Duodenal mucosa (tissue), 2 donors: Measurements from ENCODE around the gene EPB41L4A.

Source experiments
- H3K27ac ChIP-seq: one replicate; pipeline ENCODE4 v1.7.0; 2013; ENCODE audit warnings: low read depth, low read length
- H3K27me3 ChIP-seq, 2 donors: one replicate each; pipeline ENCODE4 v1.7.0; 2013; ENCODE audit warnings: low read length in 2 of 2, control low read depth in 1 of 2; ENCODE audit not compliant: insufficient read depth in 2 of 2, control insufficient read depth in 1 of 2
- H3K36me3 ChIP-seq, 2 donors: one replicate each; pipeline ENCODE4 v1.7.0; 2013; ENCODE audit warnings: low read length in 2 of 2, control low read depth in 1 of 2; ENCODE audit not compliant: insufficient read depth in 2 of 2, control insufficient read depth in 1 of 2
- H3K4me1 ChIP-seq, 2 donors: one replicate each; pipeline ENCODE4 v1.7.0; 2013; ENCODE audit warnings: low read length in 2 of 2, control low read depth in 1 of 2; ENCODE audit not compliant: insufficient read depth in 2 of 2, control insufficient read depth in 1 of 2
- H3K4me3 ChIP-seq, 2 donors: one replicate each; pipeline ENCODE4 v1.7.0; 2013; ENCODE audit warnings: low read length in 2 of 2, low read depth in 1 of 2
- H3K9ac ChIP-seq, 2 donors: one replicate each; pipeline ENCODE4 v1.7.0; 2013; ENCODE audit warnings: low read length in 2 of 2, low read depth in 1 of 2
- H3K9me3 ChIP-seq, 2 donors: one replicate each; pipeline ENCODE4 v1.7.0; 2013; ENCODE audit warnings: low read length in 2 of 2, control low read depth in 1 of 2; ENCODE audit not compliant: control insufficient read depth in 1 of 2

The EPB41L4A gene

GRCh38 chr5:112342389-112342788 is 76.7 kb downstream of the EPB41L4A start:
- H3K36me3 ChIP-seq: no peaks in the 10 kb centered on the region
- no peak overlapping the region for H3K4me3 ChIP-seq
- H3K4me1 ChIP-seq: peaks cover 0 to 6% of the 10 kb centered on the region in 2 donors
- no peak overlapping the region for H3K9ac ChIP-seq
- no peaks in the 10 kb centered on the region for H3K27me3 ChIP-seq
- no peaks in the 10 kb centered on the region for H3K9me3 ChIP-seq
- no peak overlapping the region for H3K27ac ChIP-seq

GRCh38 chr5:112339761-112340160 is 79.3 kb downstream of the EPB41L4A start:
- Histone ChIP-seq H3K9me3 (no peaks in the 10 kb centered on the region), H3K27ac (no peak overlapping the region), H3K4me1 (no peaks in the 10 kb centered on the region), H3K27me3 (no peaks in the 10 kb centered on the region), H3K9ac (no peak overlapping the region), H3K4me3 (no peak overlapping the region), H3K36me3 (no peaks in the 10 kb centered on the region)

- Histone ChIP-seq H3K9ac (no peak overlapping the region), H3K27ac (no peak overlapping the region), H3K9me3 (no peaks in the 10 kb centered on the region), H3K4me1 (no peaks in the 10 kb centered on the region), H3K4me3 (no peak overlapping the region), H3K27me3 (no peaks in the 10 kb centered on the region), H3K36me3 (no peaks in the 10 kb centered on the region)
Measured at GRCh38 chr5:112338681-112339337, 80.3 kb downstream of the EPB41L4A start.

- no peaks in the 10 kb centered on the region for H3K4me1 ChIP-seq
- H3K4me3 ChIP-seq: no peak overlapping the region
- no peaks in the 10 kb centered on the region for H3K9me3 ChIP-seq
- H3K9ac ChIP-seq: no peak overlapping the region
- H3K27me3 ChIP-seq: no peaks in the 10 kb centered on the region
- no peaks in the 10 kb centered on the region for H3K36me3 ChIP-seq
- no peak overlapping the region for H3K27ac ChIP-seq
Measured at GRCh38 chr5:112333331-112333781, 85.7 kb downstream of the EPB41L4A start.

- no peaks in the 10 kb centered on the region for H3K36me3 ChIP-seq
- no peaks in the 10 kb centered on the region for H3K27me3 ChIP-seq
- no peak overlapping the region for H3K27ac ChIP-seq
- H3K4me3 ChIP-seq: no peak overlapping the region
- H3K9me3 ChIP-seq: no peaks in the 10 kb centered on the region
- H3K4me1 ChIP-seq: no peaks in the 10 kb centered on the region
- no peak overlapping the region for H3K9ac ChIP-seq
Measured at GRCh38 chr5:112331892-112332291, 87.2 kb downstream of the EPB41L4A start.

GRCh38 chr5:112329419-112330090 is 89.5 kb downstream of the EPB41L4A start:
- Histone ChIP-seq H3K4me3 (no peak overlapping the region), H3K9me3 (no peaks in the 10 kb centered on the region), H3K4me1 (no peaks in the 10 kb centered on the region), H3K9ac (no peak overlapping the region), H3K27me3 (no peaks in the 10 kb centered on the region), H3K36me3 (no peaks in the 10 kb centered on the region), H3K27ac (no peak overlapping the region)

- no peaks in the 10 kb centered on the region for H3K36me3 ChIP-seq
- no peak overlapping the region for H3K27ac ChIP-seq
- no peaks in the 10 kb centered on the region for H3K27me3 ChIP-seq
- H3K9me3 ChIP-seq: no peaks in the 10 kb centered on the region
- no peak overlapping the region for H3K9ac ChIP-seq
- H3K4me3 ChIP-seq: no peak overlapping the region
- no peaks in the 10 kb centered on the region for H3K4me1 ChIP-seq
Measured at GRCh38 chr5:112323166-112323565, 95.9 kb downstream of the EPB41L4A start.

GRCh38 chr5:112320408-112320807 is 98.7 kb downstream of the EPB41L4A start:
- H3K36me3 ChIP-seq: no peaks in the 10 kb centered on the region
- H3K4me3 ChIP-seq: no peak overlapping the region
- no peak overlapping the region for H3K9ac ChIP-seq
- H3K27ac ChIP-seq: no peak overlapping the region
- H3K27me3 ChIP-seq: no peaks in the 10 kb centered on the region
- H3K4me1 ChIP-seq: no peaks in the 10 kb centered on the region
- no peaks in the 10 kb centered on the region for H3K9me3 ChIP-seq

- Histone ChIP-seq H3K4me1 (no peaks in the 10 kb centered on the region), H3K4me3 (no peak overlapping the region)
Measured at GRCh38 chr5:112318346-112318745, 100.7 kb downstream of the EPB41L4A start.

GRCh38 chr5:112317866-112318265 is 101.2 kb downstream of the EPB41L4A start:
- Histone ChIP-seq H3K36me3 (no peaks in the 10 kb centered on the region), H3K27ac (no peak overlapping the region), H3K4me1 (no peaks in the 10 kb centered on the region), H3K27me3 (no peaks in the 10 kb centered on the region), H3K9me3 (no peaks in the 10 kb centered on the region), H3K9ac (no peak overlapping the region), H3K4me3 (no peak overlapping the region)

More at GRCh38 chr5:112318346-112318745, 100.7 kb downstream of the EPB41L4A start:
- Histone ChIP-seq H3K9ac (no peak overlapping the region), H3K27me3 (no peaks in the 10 kb centered on the region), H3K9me3 (no peaks in the 10 kb centered on the region), H3K36me3 (no peaks in the 10 kb centered on the region), H3K27ac (no peak overlapping the region)
